ENCODE data around the gene MRPL54.

MRPL54 gene

GRCh38 chr19:3785451-3785937 is 23.0 kb downstream of the MRPL54 start:
- ATAC-seq = no peak
- TF ChIP-seq CREB5 (CRISPR knock-in tag; IDR thresholded peaks at IDR 0.05; ENCODE audit: low read depth) (no peak), POU6F1 (CRISPR knock-in tag; IDR thresholded peaks at IDR 0.05; ENCODE audit: borderline replicate concordance, low read depth) (no peak), ZFP3 (CRISPR knock-in tag; IDR thresholded peaks at IDR 0.05) (no peak), OSR1 (CRISPR knock-in tag; IDR thresholded peaks at IDR 0.05) (no peak), CSRNP3 (CRISPR knock-in tag; IDR thresholded peaks at IDR 0.05) (no peak), PPARA (CRISPR knock-in tag; IDR thresholded peaks at IDR 0.05; ENCODE audit: borderline replicate concordance) (no peak), TOX (CRISPR knock-in tag; IDR thresholded peaks at IDR 0.05; ENCODE audit: borderline replicate concordance) (no peak), GLIS3 (CRISPR knock-in tag; IDR thresholded peaks at IDR 0.05) (no peak), ESRRG (CRISPR knock-in tag; IDR thresholded peaks at IDR 0.05) (no peak), PATZ1 (CRISPR knock-in tag; IDR thresholded peaks at IDR 0.05; ENCODE audit: borderline replicate concordance) (no peak), ARNTL (CRISPR knock-in tag; IDR thresholded peaks at IDR 0.05; ENCODE audit: borderline replicate concordance, low read depth) (no peak), TSHZ2 (CRISPR knock-in tag; IDR thresholded peaks at IDR 0.05) (no peak), ZC3H10 (CRISPR knock-in tag; IDR thresholded peaks at IDR 0.05) (no peak), BACH2 (CRISPR knock-in tag; IDR thresholded peaks at IDR 0.05; ENCODE audit: borderline replicate concordance) (no peak), CSDC2 (CRISPR knock-in tag; IDR thresholded peaks at IDR 0.05) (no peak), ZNF70 (CRISPR knock-in tag; IDR thresholded peaks at IDR 0.05) (no peak), ZNF565 (CRISPR knock-in tag; conservative IDR thresholded peaks at IDR 0.05; ENCODE audit: low read depth) (no peak), ISL1 (CRISPR knock-in tag; IDR thresholded peaks at IDR 0.05) (no peak), RARB (CRISPR knock-in tag; IDR thresholded peaks at IDR 0.05) (no peak)

- no peak for ATAC-seq
- TF ChIP-seq GLIS3 (CRISPR knock-in tag; IDR thresholded peaks at IDR 0.05) (no peak), ZC3H10 (CRISPR knock-in tag; IDR thresholded peaks at IDR 0.05) (no peak), CSRNP3 (CRISPR knock-in tag; IDR thresholded peaks at IDR 0.05) (no peak), CREB5 (CRISPR knock-in tag; IDR thresholded peaks at IDR 0.05; ENCODE audit: low read depth) (no peak), ZFP3 (CRISPR knock-in tag; IDR thresholded peaks at IDR 0.05) (no peak), ESRRG (CRISPR knock-in tag; IDR thresholded peaks at IDR 0.05) (no peak), ZNF565 (CRISPR knock-in tag; conservative IDR thresholded peaks at IDR 0.05; ENCODE audit: low read depth) (no peak), CSDC2 (CRISPR knock-in tag; IDR thresholded peaks at IDR 0.05) (no peak), SNAI2 (CRISPR knock-in tag; IDR thresholded peaks at IDR 0.05) (no peak), PPARA (CRISPR knock-in tag; IDR thresholded peaks at IDR 0.05; ENCODE audit: borderline replicate concordance) (no peak), OSR1 (CRISPR knock-in tag; IDR thresholded peaks at IDR 0.05) (no peak), PATZ1 (CRISPR knock-in tag; IDR thresholded peaks at IDR 0.05; ENCODE audit: borderline replicate concordance) (no peak), POU6F1 (CRISPR knock-in tag; IDR thresholded peaks at IDR 0.05; ENCODE audit: borderline replicate concordance, low read depth) (no peak), ZFP30 (CRISPR knock-in tag; IDR thresholded peaks at IDR 0.05) (no peak)
Observed at GRCh38 chr19:3785938-3786824, 23.7 kb downstream of the MRPL54 start, which contains the start of gene MATK. Gene MATK, minus strand, starts transcription at chr19:3786381. Its CDS starts 1,246 bp downstream, at chr19:3785135.
